Neural cell (in vitro differentiated cells): Measurements from ENCODE around the gene TMEM167A. TPM values are rescaled to one million over a fixed set of nuclear protein-coding genes. Genes with fewer than 3 reads are reported as not detected.
"Not testable (repeated sequence)": the region's sequence is repeated elsewhere in the genome, so short reads cannot be mapped to it uniquely, and the experiment has no call there.

Experiments
- H2AFZ ChIP-seq: fragments of 200-600, 300-800 bp; sonication (generic), shearing (Covaris generic); 2 replicates; pipeline ENCODE4 v1.6.0; 2014; ENCODE audit warnings: low read depth, mild to moderate bottlenecking, antibody characterized with exemption, low read length, moderate library complexity
- H3F3A ChIP-seq: fragments of 200-600 bp; shearing (Covaris generic); 2 replicates; pipeline ENCODE4 v1.6.1; 2016; ENCODE audit warnings: mild to moderate bottlenecking, moderate library complexity, mixed read lengths, antibody characterized with exemption, low read length; ENCODE audit not compliant: insufficient read depth, poor library complexity, severe bottlenecking
- H3K27ac ChIP-seq: fragments of 200-600, 300-800 bp; sonication (generic), shearing (Covaris generic); 2 replicates; pipeline ENCODE4 v1.5.1; 2014; ENCODE audit warnings: mild to moderate bottlenecking, low read length, moderate library complexity
- H3K27me3 ChIP-seq: fragments of 300-800, 200-600 bp; sonication (generic), shearing (Covaris generic); 2 replicates; pipeline ENCODE4 v1.6.0; 2014; ENCODE audit warnings: mild to moderate bottlenecking, low read depth, low read length, moderate library complexity; ENCODE audit not compliant: insufficient read depth
- H3K36me3 ChIP-seq: fragments of 300-800, 200-600 bp; sonication (generic), shearing (Covaris generic); 2 replicates; pipeline ENCODE4 v1.5.1; 2014; ENCODE audit warnings: mild to moderate bottlenecking, antibody characterized with exemption, low read length, moderate library complexity; ENCODE audit not compliant: insufficient read depth
- H3K4me2 ChIP-seq: fragments of 300-800, 200-600 bp; sonication (generic), shearing (Covaris generic); 2 replicates; pipeline ENCODE4 v1.6.0; 2014; ENCODE audit warnings: mild to moderate bottlenecking, low read length
- H3K4me3 ChIP-seq: fragments of 300-800, 200-600 bp; sonication (generic), shearing (Covaris generic); 2 replicates; pipeline ENCODE4 v1.5.1; 2014; ENCODE audit warnings: mild to moderate bottlenecking, low read length, moderate library complexity
- H3K79me2 ChIP-seq: fragments of 200-600 bp; shearing (Covaris generic); replicated peaks from 2 replicates; pipeline ENCODE4 v1.6.0; 2014; ENCODE audit warnings: mild to moderate bottlenecking, low read length, moderate library complexity; ENCODE audit not compliant: insufficient read depth
- H3K9ac ChIP-seq: fragments of 300-800, 200-600 bp; sonication (generic), shearing (Covaris generic); 2 replicates; pipeline ENCODE4 v1.6.1; 2016; ENCODE audit warnings: mild to moderate bottlenecking, low read length, mixed read lengths
- H3K9me2 ChIP-seq: fragments of 200-600 bp; shearing (Covaris generic); 2 replicates; pipeline ENCODE4 v1.6.1; 2016; ENCODE audit warnings: mild to moderate bottlenecking, low read length, mixed read lengths; ENCODE audit not compliant: insufficient read depth
- H3K9me3 ChIP-seq: fragments of 200-600, 300-800 bp; sonication (generic), shearing (Covaris generic); 2 replicates; pipeline ENCODE4 v1.6.1; 2016; ENCODE audit warnings: mild to moderate bottlenecking, mixed run types, low read length, moderate library complexity, mixed read lengths
- H4K20me1 ChIP-seq: fragments of 200-600 bp; shearing (Covaris generic); 2 replicates; pipeline ENCODE4 v1.6.1; 2016; ENCODE audit warnings: mild to moderate bottlenecking, mixed run types; ENCODE audit not compliant: insufficient read depth
- EP300 ChIP-seq: fragments of 450-650 bp; conservative IDR thresholded peaks from 2 replicates; pipeline ENCODE4 v1.6.1; 2014; ENCODE audit warnings: antibody characterized with exemption, mild to moderate bottlenecking, moderate library complexity; ENCODE audit not compliant: poor library complexity, severe bottlenecking
- EZH2 ChIP-seq: fragments of 200-600, 300-800 bp; shearing (Covaris generic), sonication (generic); IDR thresholded peaks from 2 replicates; pipeline ENCODE4 v1.6.1; 2014; ENCODE audit warnings: antibody characterized with exemption, low read length, borderline replicate concordance, mild to moderate bottlenecking; ENCODE audit not compliant: insufficient read depth, poor library complexity, severe bottlenecking
- MXI1 ChIP-seq: fragments of 450-650 bp; conservative IDR thresholded peaks from 2 replicates; pipeline ENCODE4 v1.6.1; 2014; ENCODE audit warnings: antibody characterized with exemption, mild to moderate bottlenecking; ENCODE audit not compliant: poor library complexity, severe bottlenecking
- POLR2AphosphoS5 ChIP-seq: IDR thresholded peaks from 2 replicates; pipeline ENCODE4 v1.6.1; 2012
- RAD21 ChIP-seq: fragments of 450-650 bp; conservative IDR thresholded peaks from 2 replicates; pipeline ENCODE4 v1.6.1; 2014; ENCODE audit warnings: antibody characterized with exemption, mild to moderate bottlenecking, moderate library complexity
- SMC3 ChIP-seq: fragments of 450-650 bp; conservative IDR thresholded peaks from 2 replicates; pipeline ENCODE4 v1.6.1; 2014; ENCODE audit warnings: antibody characterized with exemption, mild to moderate bottlenecking, moderate library complexity; ENCODE audit not compliant: poor library complexity
- TAF1 ChIP-seq: IDR thresholded peaks from 2 replicates; pipeline ENCODE4 v1.6.1; 2012; ENCODE audit warnings: low read depth
- polyA plus RNA-seq: library from polyadenylated mRNA; depleted of rRNA; stranded (reverse); fragments of >200 nt; gene quantifications from 2 replicates; pipeline ENCODE4 v1.2.3, GENCODE V29; 2014
- TF ChIP-seq, protein P1 (sequence below): fragments of 450-650 bp; IDR thresholded peaks from 2 replicates; pipeline ENCODE4 v1.5.1; 2014; ENCODE audit warnings: antibody characterized with exemption, mild to moderate bottlenecking, moderate library complexity; ENCODE audit not compliant: poor library complexity, severe bottlenecking
- TF ChIP-seq, protein P2 (sequence below): IDR thresholded peaks from 2 replicates; pipeline ENCODE4 v1.6.1; 2012; ENCODE audit warnings: borderline replicate concordance

The TMEM167A gene
- polyA plus RNA-seq, 1 donor from 2014 or later: 436 TPM

GRCh38 chr5:83071286-83072051, 5.7 kb downstream of the TMEM167A start:
- H3K9me3 ChIP-seq: no peaks in the 10 kb centered on the region
- H3K27me3 ChIP-seq: no peaks in the 10 kb centered on the region
- H3K9ac ChIP-seq: no peak overlapping the region
- peak overlapping the region; percentile 91 for H3K4me3 ChIP-seq
- no peak for TF ChIP-seq EZH2
- no peak for TF ChIP-seq EP300
- no peak for TF ChIP-seq POLR2AphosphoS5
- TF ChIP-seq TAF1: no peak
- no peak for TF ChIP-seq RAD21
- TF ChIP-seq, protein P1, sequence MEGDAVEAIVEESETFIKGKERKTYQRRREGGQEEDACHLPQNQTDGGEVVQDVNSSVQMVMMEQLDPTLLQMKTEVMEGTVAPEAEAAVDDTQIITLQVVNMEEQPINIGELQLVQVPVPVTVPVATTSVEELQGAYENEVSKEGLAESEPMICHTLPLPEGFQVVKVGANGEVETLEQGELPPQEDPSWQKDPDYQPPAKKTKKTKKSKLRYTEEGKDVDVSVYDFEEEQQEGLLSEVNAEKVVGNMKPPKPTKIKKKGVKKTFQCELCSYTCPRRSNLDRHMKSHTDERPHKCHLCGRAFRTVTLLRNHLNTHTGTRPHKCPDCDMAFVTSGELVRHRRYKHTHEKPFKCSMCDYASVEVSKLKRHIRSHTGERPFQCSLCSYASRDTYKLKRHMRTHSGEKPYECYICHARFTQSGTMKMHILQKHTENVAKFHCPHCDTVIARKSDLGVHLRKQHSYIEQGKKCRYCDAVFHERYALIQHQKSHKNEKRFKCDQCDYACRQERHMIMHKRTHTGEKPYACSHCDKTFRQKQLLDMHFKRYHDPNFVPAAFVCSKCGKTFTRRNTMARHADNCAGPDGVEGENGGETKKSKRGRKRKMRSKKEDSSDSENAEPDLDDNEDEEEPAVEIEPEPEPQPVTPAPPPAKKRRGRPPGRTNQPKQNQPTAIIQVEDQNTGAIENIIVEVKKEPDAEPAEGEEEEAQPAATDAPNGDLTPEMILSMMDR: no peak
- TF ChIP-seq MXI1: no peak
- TF ChIP-seq, protein P2, sequence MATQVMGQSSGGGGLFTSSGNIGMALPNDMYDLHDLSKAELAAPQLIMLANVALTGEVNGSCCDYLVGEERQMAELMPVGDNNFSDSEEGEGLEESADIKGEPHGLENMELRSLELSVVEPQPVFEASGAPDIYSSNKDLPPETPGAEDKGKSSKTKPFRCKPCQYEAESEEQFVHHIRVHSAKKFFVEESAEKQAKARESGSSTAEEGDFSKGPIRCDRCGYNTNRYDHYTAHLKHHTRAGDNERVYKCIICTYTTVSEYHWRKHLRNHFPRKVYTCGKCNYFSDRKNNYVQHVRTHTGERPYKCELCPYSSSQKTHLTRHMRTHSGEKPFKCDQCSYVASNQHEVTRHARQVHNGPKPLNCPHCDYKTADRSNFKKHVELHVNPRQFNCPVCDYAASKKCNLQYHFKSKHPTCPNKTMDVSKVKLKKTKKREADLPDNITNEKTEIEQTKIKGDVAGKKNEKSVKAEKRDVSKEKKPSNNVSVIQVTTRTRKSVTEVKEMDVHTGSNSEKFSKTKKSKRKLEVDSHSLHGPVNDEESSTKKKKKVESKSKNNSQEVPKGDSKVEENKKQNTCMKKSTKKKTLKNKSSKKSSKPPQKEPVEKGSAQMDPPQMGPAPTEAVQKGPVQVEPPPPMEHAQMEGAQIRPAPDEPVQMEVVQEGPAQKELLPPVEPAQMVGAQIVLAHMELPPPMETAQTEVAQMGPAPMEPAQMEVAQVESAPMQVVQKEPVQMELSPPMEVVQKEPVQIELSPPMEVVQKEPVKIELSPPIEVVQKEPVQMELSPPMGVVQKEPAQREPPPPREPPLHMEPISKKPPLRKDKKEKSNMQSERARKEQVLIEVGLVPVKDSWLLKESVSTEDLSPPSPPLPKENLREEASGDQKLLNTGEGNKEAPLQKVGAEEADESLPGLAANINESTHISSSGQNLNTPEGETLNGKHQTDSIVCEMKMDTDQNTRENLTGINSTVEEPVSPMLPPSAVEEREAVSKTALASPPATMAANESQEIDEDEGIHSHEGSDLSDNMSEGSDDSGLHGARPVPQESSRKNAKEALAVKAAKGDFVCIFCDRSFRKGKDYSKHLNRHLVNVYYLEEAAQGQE: no peak
- TF ChIP-seq SMC3: no peak
- H2AFZ ChIP-seq: no peak overlapping the region
- no peaks in the 10 kb centered on the region for H3K9me2 ChIP-seq
- no peak overlapping the region for H3K27ac ChIP-seq
- H4K20me1 ChIP-seq: no peaks in the 10 kb centered on the region
- H3K36me3 ChIP-seq: no peaks in the 10 kb centered on the region
- H3K4me2 ChIP-seq: peak overlapping the region; percentile 13
- H3F3A ChIP-seq: no peaks in the 10 kb centered on the region
- peaks cover 100% of the 10 kb centered on the region for H3K79me2 ChIP-seq

DNA sequence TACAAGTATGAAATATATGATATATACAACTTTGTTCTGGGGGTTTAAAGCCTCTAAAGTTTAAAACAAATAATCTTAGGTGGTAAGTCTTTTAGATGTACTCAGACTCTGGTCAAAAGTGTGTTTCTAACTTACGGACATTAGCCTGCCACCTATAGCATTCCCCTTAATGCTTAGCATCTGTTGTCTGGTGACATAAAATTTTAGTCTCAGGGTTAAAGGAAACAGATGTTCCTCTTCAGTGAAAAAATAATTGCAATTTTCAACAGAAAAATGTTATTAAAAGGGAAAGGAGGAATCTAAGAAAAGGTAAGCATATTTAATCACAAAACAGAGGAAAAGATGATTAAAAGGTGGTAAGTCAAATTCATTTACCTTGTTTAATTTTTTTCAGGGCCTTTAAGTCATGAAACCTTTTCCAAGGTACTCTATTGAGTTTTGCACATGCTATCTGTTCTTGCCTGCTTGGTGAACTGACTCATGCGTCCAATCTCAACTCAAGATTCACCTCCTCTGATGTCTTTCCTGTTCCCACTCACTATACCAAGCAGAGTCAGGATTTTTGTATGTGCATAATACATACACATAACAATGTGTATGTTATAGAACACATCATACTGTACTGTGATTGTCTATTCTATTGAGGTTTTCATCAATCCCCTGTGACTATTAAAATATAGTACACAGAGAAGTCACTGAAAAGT, 7.9 kb downstream of the TMEM167A start:
- H4K20me1 ChIP-seq: no peaks in the 10 kb centered on the region
- H3K4me2 ChIP-seq: no peak overlapping the region
- TF ChIP-seq POLR2AphosphoS5 (no peak), RAD21 (no peak), EP300 (no peak), TAF1 (no peak), EZH2 (no peak), SMC3 (no peak)
- TF ChIP-seq, protein P2: no peak

DNA sequence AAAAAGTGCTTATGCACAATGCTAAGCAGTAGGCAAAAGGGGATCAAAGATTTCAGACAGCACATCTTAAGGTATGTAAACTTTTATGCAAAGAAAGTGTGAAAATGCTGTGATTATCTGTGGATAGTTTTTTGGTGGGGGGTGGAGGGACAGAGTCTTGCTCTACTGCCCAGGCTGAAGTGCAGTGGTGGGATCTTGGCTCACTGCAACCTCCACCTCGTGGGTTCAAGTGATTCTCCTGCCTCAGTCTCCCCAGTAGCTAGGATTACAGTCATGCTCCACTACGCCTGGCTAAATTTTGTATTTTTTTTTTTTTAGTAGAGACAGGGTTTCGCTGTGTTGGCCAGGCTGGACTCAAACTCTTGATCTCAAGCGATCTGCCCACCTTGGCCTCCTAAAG, 9.8 kb downstream of the TMEM167A start:
- not testable (repeated sequence) for H3K27ac ChIP-seq, H3K4me2 ChIP-seq, H3K9ac ChIP-seq, H3K9me3 ChIP-seq, H2AFZ ChIP-seq, H3K9me2 ChIP-seq, H3K4me3 ChIP-seq, H3F3A ChIP-seq, H3K27me3 ChIP-seq, H4K20me1 ChIP-seq
- Histone ChIP-seq H3K36me3 (peaks cover 17% of the 10 kb centered on the region), H3K79me2 (peaks cover 100% of the 10 kb centered on the region)

More for the DNA sequence above, 7.9 kb downstream of the TMEM167A start:
- Histone ChIP-seq H3K27me3 (no peaks in the 10 kb centered on the region), H3K4me3 (no peak overlapping the region), H3K27ac (no peak overlapping the region), H3K36me3 (peaks cover 2% of the 10 kb centered on the region), H3K9me2 (no peaks in the 10 kb centered on the region), H3K79me2 (peaks cover 100% of the 10 kb centered on the region), H3F3A (no peaks in the 10 kb centered on the region), H3K9ac (no peak overlapping the region), H2AFZ (no peak overlapping the region), H3K9me3 (no peaks in the 10 kb centered on the region)
